ENCODE data around the gene RNFT2. TPM values are rescaled to one million over a fixed set of nuclear protein-coding genes. Genes with fewer than 3 reads are reported as not detected.
A peak's percentile ranks its signal among the peaks of the same experiment; 100 is the strongest.

Gene RNFT2
- total and polyA plus RNA-seq, 2 donors from 2014 or later, result 4.3 to 6.8 TPM

GRCh38 chr12:116693286-116694227, 44.6 kb upstream of the RNFT2 start:
- H3K27ac ChIP-seq (ENCODE audit: low read depth in 2 of 2, low read length in 2 of 2), result no peak overlapping the region
- FAIRE-seq, result no peak
- peaks cover 4% of the 10 kb centered on the region for H3K27me3 ChIP-seq (ENCODE audit: control insufficient read depth, insufficient read depth, low read length)
- H3K36me3 ChIP-seq (ENCODE audit: control insufficient read depth in 2 of 3, insufficient read depth in 3 of 3, low read length in 3 of 3), result no peaks in the 10 kb centered on the region
- H3K4me1 ChIP-seq (ENCODE audit: control insufficient read depth in 2 of 3, insufficient read depth in 2 of 3, low read depth in 1 of 3, low read length in 3 of 3), result peaks cover 0 to 4% (median 3%) of the 10 kb centered on the region in 3 donors
- peak in 1 of 5 donors; percentile 48 for DNase-seq
- H3K4me3 ChIP-seq (ENCODE audit: low read length in 3 of 3), result peak overlapping the region in 1 of 3 donors; percentile 48
- H3K9me3 ChIP-seq (ENCODE audit: control insufficient read depth in 2 of 3, insufficient read depth in 1 of 3, low read length in 3 of 3), result no peaks in the 10 kb centered on the region
- no peak for TF ChIP-seq CTCF (IDR thresholded peaks at IDR 0.05; ENCODE audit: borderline replicate concordance, extremely low read depth, insufficient read depth)
- intact Hi-C loops (cut with DNase I), result no loop called here
- H3K9ac ChIP-seq (ENCODE audit: low read length in 3 of 3), result peak overlapping the region in 1 of 3 donors; percentile 7

GRCh38 chr12:116694653-116695463, 43.3 kb upstream of the RNFT2 start:
- Histone ChIP-seq H3K4me1 (ENCODE audit: control insufficient read depth in 2 of 3, insufficient read depth in 2 of 3, low read depth in 1 of 3, low read length in 3 of 3) (peaks cover 0 to 4% (median 3%) of the 10 kb centered on the region in 3 donors), H3K36me3 (ENCODE audit: control insufficient read depth in 2 of 3, insufficient read depth in 3 of 3, low read length in 3 of 3) (no peaks in the 10 kb centered on the region), H3K27ac (ENCODE audit: low read depth in 2 of 2, low read length in 2 of 2) (no peak overlapping the region), H3K4me3 (ENCODE audit: low read length in 3 of 3) (no peak overlapping the region), H3K9ac (ENCODE audit: low read length in 3 of 3) (no peak overlapping the region), H3K27me3 (ENCODE audit: control insufficient read depth, insufficient read depth, low read length) (peaks cover 4% of the 10 kb centered on the region), H3K9me3 (ENCODE audit: control insufficient read depth in 2 of 3, insufficient read depth in 1 of 3, low read length in 3 of 3) (no peaks in the 10 kb centered on the region)
- FAIRE-seq (no peak), DNase-seq (no peak)
- intact Hi-C loops (cut with DNase I), result no loop called here
- TF ChIP-seq CTCF (IDR thresholded peaks at IDR 0.05; ENCODE audit: borderline replicate concordance, extremely low read depth, insufficient read depth), result no peak

GRCh38 chr12:116695464-116695725, 42.7 kb upstream of the RNFT2 start:
- intact Hi-C loops (cut with DNase I), result no loop called here
- no peak overlapping the region for H3K9ac ChIP-seq (ENCODE audit: low read length in 3 of 3)
- peaks cover 4% of the 10 kb centered on the region for H3K27me3 ChIP-seq (ENCODE audit: control insufficient read depth, insufficient read depth, low read length)
- H3K4me1 ChIP-seq (ENCODE audit: control insufficient read depth in 2 of 3, insufficient read depth in 2 of 3, low read depth in 1 of 3, low read length in 3 of 3), result peaks cover 0 to 4% (median 3%) of the 10 kb centered on the region in 3 donors
- no peak for DNase-seq
- no peak for FAIRE-seq
- H3K4me3 ChIP-seq (ENCODE audit: low read length in 3 of 3), result no peak overlapping the region
- H3K27ac ChIP-seq (ENCODE audit: low read depth in 2 of 2, low read length in 2 of 2), result no peak overlapping the region
- H3K36me3 ChIP-seq (ENCODE audit: control insufficient read depth in 2 of 3, insufficient read depth in 3 of 3, low read length in 3 of 3), result no peaks in the 10 kb centered on the region
- TF ChIP-seq CTCF (IDR thresholded peaks at IDR 0.05; ENCODE audit: borderline replicate concordance, extremely low read depth, insufficient read depth), result no peak
- H3K9me3 ChIP-seq (ENCODE audit: control insufficient read depth in 2 of 3, insufficient read depth in 1 of 3, low read length in 3 of 3), result no peaks in the 10 kb centered on the region

Data from kidney (tissue), 14 donors.